Measurements from ENCODE around the gene NHSL2. TPM values are rescaled to one million over a fixed set of nuclear protein-coding genes. Genes with fewer than 3 reads are reported as not detected.

NHSL2 gene
- total RNA-seq, 4 donors from 2014 or later = 5.5 to 11.7 (median 7.2) TPM

GRCh38 chrX:72051589-72051988 is 140.9 kb downstream of the NHSL2 start:
- H3K36me3 ChIP-seq = no peaks in the 10 kb centered on the region
- H3K9me3 ChIP-seq = no peaks in the 10 kb centered on the region
- DNase-seq = no peak
- intact Hi-C loops (cut with DNase I) = no loop called here
- H3K27me3 ChIP-seq = no peaks in the 10 kb centered on the region
- no peak overlapping the region for H3K27ac ChIP-seq
- H3K4me1 ChIP-seq = no peaks in the 10 kb centered on the region
- H3K4me3 ChIP-seq (replicated peaks in 1 of 3) = no peak overlapping the region
- no peak for TF ChIP-seq POLR2A (IDR thresholded peaks at IDR 0.05)
- TF ChIP-seq CTCF (IDR thresholded peaks at IDR 0.05) = no peak
- 89 to 98% methylated on average over 2 of the region's 2 CpGs for WGBS, 2 donors

- TF ChIP-seq CTCF (IDR thresholded peaks at IDR 0.05) (no peak), POLR2A (IDR thresholded peaks at IDR 0.05) (no peak)
- Histone ChIP-seq H3K36me3 (no peaks in the 10 kb centered on the region), H3K4me1 (no peaks in the 10 kb centered on the region), H3K4me3 (replicated peaks in 1 of 3) (no peak overlapping the region), H3K9me3 (no peaks in the 10 kb centered on the region), H3K27me3 (no peaks in the 10 kb centered on the region), H3K27ac (no peak overlapping the region)
- 85 to 89% methylated on average over 5 of the region's 5 CpGs for WGBS, 2 donors
- intact Hi-C loops (cut with DNase I) = no loop called here
- no peak for DNase-seq
These were observed 141.9 kb downstream of the NHSL2 start for GRCh38 chrX:72052415-72053090.

GRCh38 chrX:72053508-72053907 is 142.9 kb downstream of the NHSL2 start:
- intact Hi-C loops (cut with DNase I) = no loop called here
- Histone ChIP-seq H3K27ac (no peak overlapping the region), H3K4me1 (no peaks in the 10 kb centered on the region)

GRCh38 chrX:72054779-72055489 is 144.3 kb downstream of the NHSL2 start:
- no peaks in the 10 kb centered on the region for H3K36me3 ChIP-seq
- WGBS, 2 donors = 85 to 88% methylated on average over 19 of the region's 19 CpGs
- no peak for TF ChIP-seq POLR2A (IDR thresholded peaks at IDR 0.05)
- no peak for TF ChIP-seq CTCF (IDR thresholded peaks at IDR 0.05)
- no peaks in the 10 kb centered on the region for H3K9me3 ChIP-seq
- no peak for DNase-seq
- no peak overlapping the region for H3K27ac ChIP-seq
- no peak overlapping the region for H3K4me3 ChIP-seq (replicated peaks in 1 of 3)
- intact Hi-C loops (cut with DNase I) = no loop called here
- no peaks in the 10 kb centered on the region for H3K27me3 ChIP-seq
- no peaks in the 10 kb centered on the region for H3K4me1 ChIP-seq

More at GRCh38 chrX:72053508-72053907, 142.9 kb downstream of the NHSL2 start:
- TF ChIP-seq POLR2A (IDR thresholded peaks at IDR 0.05) (no peak), CTCF (IDR thresholded peaks at IDR 0.05) (no peak)
- Histone ChIP-seq H3K9me3 (no peaks in the 10 kb centered on the region), H3K36me3 (no peaks in the 10 kb centered on the region), H3K4me3 (replicated peaks in 1 of 3) (no peak overlapping the region), H3K27me3 (no peaks in the 10 kb centered on the region)
- 94 to 95% methylated on average over 5 of the region's 5 CpGs for WGBS, 2 donors
- DNase-seq = no peak

- Histone ChIP-seq H3K27me3 (no peaks in the 10 kb centered on the region), H3K4me1 (no peaks in the 10 kb centered on the region), H3K27ac (no peak overlapping the region), H3K9me3 (no peaks in the 10 kb centered on the region), H3K4me3 (replicated peaks in 1 of 3) (no peak overlapping the region), H3K36me3 (no peaks in the 10 kb centered on the region)
- no peak for DNase-seq
- TF ChIP-seq CTCF (IDR thresholded peaks at IDR 0.05) (no peak), POLR2A (IDR thresholded peaks at IDR 0.05) (no peak)
- intact Hi-C loops (cut with DNase I) = no loop called here
- 41 to 46% methylated on average over 4 of the region's 4 CpGs for WGBS, 2 donors
These were observed 146.7 kb downstream of the NHSL2 start for GRCh38 chrX:72057331-72057730.

All from thyroid gland (tissue), 4 donors.